DOHH2 (cell line): ENCODE data around the gene WIPF2.

ENCODE experiments used
- CTCF ChIP-seq: fragments of 200-600 bp; sonication (generic); IDR thresholded peaks from one replicate; pipeline ENCODE4 v1.5.1; 2014; ENCODE audit warnings: antibody characterized with exemption, mild to moderate bottlenecking, low read depth, low read length; ENCODE audit not compliant: poor library complexity, severe bottlenecking
- EZH2phosphoT487 ChIP-seq: fragments of 200-600 bp; sonication (generic); IDR thresholded peaks from 2 replicates; pipeline ENCODE4 v1.6.1; 2017; ENCODE audit warnings: borderline replicate concordance, mild to moderate bottlenecking, antibody characterized with exemption, low read length, moderate library complexity, mixed read lengths

GRCh38 chr17:40170325-40170724 is 48.8 kb upstream of the WIPF2 start:
- no peak for TF ChIP-seq CTCF
- TF ChIP-seq EZH2phosphoT487: no peak
